ENCODE data around the gene KBTBD4. TPM values are rescaled to one million over a fixed set of nuclear protein-coding genes. Genes with fewer than 3 reads are reported as not detected.
"Not testable (repeated sequence)": the region's sequence is repeated elsewhere in the genome, so short reads cannot be mapped to it uniquely, and the experiment has no call there.

The KBTBD4 gene
- total RNA-seq, 5 donors from 2014 or later (not counting 1 experiment from before 2014, with no cell fraction given) = 19.1 to 23.6 (median 21.6) TPM

DNA sequence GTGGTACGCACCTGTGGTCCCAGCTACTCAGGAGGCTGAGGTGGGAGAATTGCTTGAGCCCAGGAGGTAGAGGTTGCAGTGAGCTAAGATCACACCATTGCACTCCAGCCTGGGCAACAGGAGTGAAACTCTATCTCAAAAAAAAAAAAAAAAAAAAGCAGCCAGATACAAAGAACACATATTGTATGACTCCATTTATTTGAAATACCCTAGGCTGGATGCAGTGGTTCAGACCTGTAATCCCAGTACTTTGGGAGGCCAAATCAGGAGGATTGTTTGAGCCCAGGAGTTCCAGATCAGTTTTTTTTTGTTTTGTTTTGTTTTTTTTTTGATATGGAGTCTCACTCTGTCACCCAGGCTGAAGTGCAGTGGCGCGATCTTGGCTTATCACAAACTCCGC is 16.4 kb downstream of the KBTBD4 start:
- DNase-seq; H3K36me3 Mint-ChIP-seq; H3K27ac ChIP-seq (ENCODE audit: low read length); H3K27ac Mint-ChIP-seq; H3K9me3 ChIP-seq; H3K4me3 ChIP-seq (ENCODE audit: control insufficient read depth in 1 of 2, extremely low read depth in 1 of 2, low read length in 1 of 2); H3K4me3 Mint-ChIP-seq; H3K27me3 ChIP-seq (replicated peaks in 1 of 2; ENCODE audit: control insufficient read depth in 2 of 2, extremely low read depth in 1 of 2, insufficient read depth in 2 of 2, low read length in 1 of 2); H3K36me3 ChIP-seq (ENCODE audit: control insufficient read depth in 2 of 2, extremely low read depth in 1 of 2, insufficient read depth in 1 of 2, low read length in 1 of 2); H3K27me3 Mint-ChIP-seq; H3K9me3 Mint-ChIP-seq; ATAC-seq (replicated peaks in 1 of 4): not testable (repeated sequence)
- H3K4me1 Mint-ChIP-seq = peaks cover 8 to 22% (median 19%) of the 10 kb centered on the region in 3 donors
- POLR2A ChIA-PET = interaction anchor here (0.6 to 0.7 kb wide), 3 partner anchors 12 to 330 kb away, joined by 3 to 5 read pairs (median 5); no protein-coding TSS in a partner anchor
- H3K4me1 ChIP-seq (ENCODE audit: control insufficient read depth in 1 of 2, extremely low read depth in 1 of 2, insufficient read depth in 2 of 2, low read length in 2 of 2) = peaks cover 4 to 24% of the 10 kb centered on the region in 2 experiments
- CTCF ChIA-PET = interaction anchor here in 1 of 2 donors (0.7 kb wide), 1 partner anchor 55 kb away, joined by 5 read pairs; no protein-coding TSS in a partner anchor
- no CpG with 5 or more reads among the region's 4 CpGs for WGBS (ENCODE audit: insufficient coverage)

DNA sequence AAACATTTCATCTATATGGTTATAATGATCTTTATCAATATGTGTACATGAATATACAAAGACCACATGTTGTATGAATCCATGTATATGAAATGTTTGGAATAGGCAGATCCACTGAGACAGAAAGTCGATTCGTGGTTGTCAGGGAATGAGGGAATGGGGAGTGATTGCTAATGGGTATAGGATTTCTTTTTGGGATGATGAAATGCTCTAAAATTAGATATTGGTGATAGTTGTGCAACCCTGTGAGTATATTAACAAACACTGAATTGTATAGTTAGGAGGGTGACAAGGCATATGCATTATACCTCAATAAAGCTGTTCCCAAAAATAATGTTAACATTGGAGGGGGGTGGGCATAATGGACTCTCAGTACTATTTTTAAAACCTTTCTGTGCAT is 18.3 kb downstream of the KBTBD4 start:
- no peaks in the 10 kb centered on the region for H3K27me3 Mint-ChIP-seq
- Histone ChIP-seq H3K36me3 (ENCODE audit: control insufficient read depth in 2 of 2, extremely low read depth in 1 of 2, insufficient read depth in 1 of 2, low read length in 1 of 2) (no peaks in the 10 kb centered on the region), H3K27ac (ENCODE audit: low read length) (no peak overlapping the region), H3K4me3 (ENCODE audit: control insufficient read depth in 1 of 2, extremely low read depth in 1 of 2, low read length in 1 of 2) (no peak overlapping the region), H3K4me1 (ENCODE audit: control insufficient read depth in 1 of 2, extremely low read depth in 1 of 2, insufficient read depth in 2 of 2, low read length in 2 of 2) (peaks cover 2 to 12% of the 10 kb centered on the region in 2 experiments), H3K27me3 (replicated peaks in 1 of 2; ENCODE audit: control insufficient read depth in 2 of 2, extremely low read depth in 1 of 2, insufficient read depth in 2 of 2, low read length in 1 of 2) (no peaks in the 10 kb centered on the region), H3K9me3 (no peaks in the 10 kb centered on the region)
- H3K4me3 Mint-ChIP-seq = no peak overlapping the region
- DNase-seq (no peak), ATAC-seq (replicated peaks in 1 of 4) (no peak)
- CTCF ChIA-PET = interaction anchor here in 1 of 2 donors (0.5 to 0.6 kb wide), 2 partner anchors 15 to 305 kb away, joined by 3 read pairs; no protein-coding TSS in a partner anchor
- WGBS (ENCODE audit: insufficient coverage) = 100% methylated on average over 2 of the region's 2 CpGs
- H3K27ac Mint-ChIP-seq = no peak overlapping the region
- H3K9me3 Mint-ChIP-seq = no peaks in the 10 kb centered on the region
- no peaks in the 10 kb centered on the region for H3K36me3 Mint-ChIP-seq
- POLR2A ChIA-PET = interaction anchor here in 1 of 2 donors (0.5 kb wide), 1 partner anchor 305 kb away, joined by 6 read pairs; no protein-coding TSS in a partner anchor
- peaks cover 0 to 12% (median 6%) of the 10 kb centered on the region in 3 donors for H3K4me1 Mint-ChIP-seq

DNA sequence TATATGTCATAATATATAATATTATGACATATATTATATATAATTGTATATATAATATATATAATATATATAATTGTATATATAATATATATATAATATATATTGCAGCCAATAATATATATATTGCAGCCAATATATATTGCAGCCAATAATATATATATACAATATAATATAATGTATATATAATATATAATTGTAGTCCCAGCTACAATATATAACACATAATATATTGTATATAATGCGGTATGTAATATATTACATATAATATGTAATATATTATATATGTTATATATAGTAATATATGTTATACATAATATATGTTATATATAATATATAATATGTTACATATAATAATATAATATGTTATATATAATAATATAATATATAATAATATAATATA is 20.1 kb downstream of the KBTBD4 start:
- Histone ChIP-seq H3K36me3 (ENCODE audit: control insufficient read depth in 2 of 2, extremely low read depth in 1 of 2, insufficient read depth in 1 of 2, low read length in 1 of 2) (no peaks in the 10 kb centered on the region), H3K27me3 (replicated peaks in 1 of 2; ENCODE audit: control insufficient read depth in 2 of 2, extremely low read depth in 1 of 2, insufficient read depth in 2 of 2, low read length in 1 of 2) (no peaks in the 10 kb centered on the region), H3K27ac (ENCODE audit: low read length) (no peak overlapping the region), H3K4me1 (ENCODE audit: control insufficient read depth in 1 of 2, extremely low read depth in 1 of 2, insufficient read depth in 2 of 2, low read length in 2 of 2) (peaks cover 0 to 1% of the 10 kb centered on the region in 2 experiments), H3K4me3 (ENCODE audit: control insufficient read depth in 1 of 2, extremely low read depth in 1 of 2, low read length in 1 of 2) (no peak overlapping the region), H3K9me3 (no peaks in the 10 kb centered on the region)
- Mint-ChIP-seq H3K27me3 (no peaks in the 10 kb centered on the region), H3K4me1 (peaks cover 0 to 6% (median 3%) of the 10 kb centered on the region in 3 donors), H3K9me3 (no peaks in the 10 kb centered on the region), H3K27ac (no peak overlapping the region), H3K36me3 (no peaks in the 10 kb centered on the region), H3K4me3 (no peak overlapping the region)
- no CpG with 5 or more reads among the region's 1 CpG for WGBS (ENCODE audit: insufficient coverage)
- ChIA-PET POLR2A (no interaction called here), CTCF (no interaction called here)
- ATAC-seq (replicated peaks in 1 of 4) (no peak), DNase-seq (no peak)

DNA sequence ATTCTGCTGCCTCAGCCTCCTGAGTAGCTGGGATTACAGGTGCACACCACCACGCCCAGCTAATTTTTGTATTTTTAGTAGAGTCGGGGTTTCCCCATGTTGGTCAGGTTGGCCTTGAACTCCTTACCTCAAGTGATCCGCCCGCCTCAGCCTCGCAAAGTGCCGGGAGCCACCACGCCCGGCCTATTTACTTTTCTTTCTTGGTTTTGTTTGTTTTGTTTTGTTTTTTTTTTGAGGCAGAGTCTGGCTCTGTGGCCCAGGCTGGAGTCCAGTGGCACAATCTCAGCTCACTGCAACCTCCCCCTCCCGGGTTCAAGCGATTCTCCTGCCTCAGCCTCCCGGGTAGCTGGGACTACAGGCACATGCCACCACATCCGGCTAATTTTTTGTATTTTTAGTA is 21.8 kb downstream of the KBTBD4 start:
- ATAC-seq (replicated peaks in 1 of 4) = not testable (repeated sequence)

DNA sequence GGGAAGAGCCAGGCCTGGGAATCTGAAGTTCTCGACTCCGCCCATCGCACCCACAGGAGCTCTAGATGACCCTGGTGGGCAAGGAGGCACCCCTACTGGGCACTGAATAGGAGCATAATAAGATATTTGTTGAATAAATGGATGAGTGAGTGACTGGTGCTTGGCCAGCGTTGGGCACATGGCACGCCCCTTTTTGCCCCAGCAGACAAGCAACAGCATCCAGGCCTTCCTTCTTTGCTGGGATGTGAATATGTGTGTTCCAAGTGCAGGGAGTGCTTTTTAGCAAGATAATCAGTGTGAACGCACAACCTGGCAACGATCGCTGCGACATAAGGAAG is 25.4 kb downstream of the KBTBD4 start:
- Mint-ChIP-seq H3K27ac (peak overlapping the region; percentile 84 to 90), H3K4me1 (peaks cover 41 to 46% (median 41%) of the 10 kb centered on the region in 3 donors)
- POLR2A ChIA-PET = no interaction called here

More for the DNA sequence above, 21.8 kb downstream of the KBTBD4 start:
- WGBS (ENCODE audit: insufficient coverage) = 90% methylated on average over 3 of the region's 12 CpGs
- CTCF ChIA-PET; H3K9me3 ChIP-seq; DNase-seq; H3K9me3 Mint-ChIP-seq; H3K27ac ChIP-seq (ENCODE audit: low read length); H3K36me3 Mint-ChIP-seq; H3K27ac Mint-ChIP-seq; H3K4me3 ChIP-seq (ENCODE audit: control insufficient read depth in 1 of 2, extremely low read depth in 1 of 2, low read length in 1 of 2); H3K27me3 Mint-ChIP-seq; POLR2A ChIA-PET; H3K4me3 Mint-ChIP-seq; H3K36me3 ChIP-seq (ENCODE audit: control insufficient read depth in 2 of 2, extremely low read depth in 1 of 2, insufficient read depth in 1 of 2, low read length in 1 of 2); H3K27me3 ChIP-seq (replicated peaks in 1 of 2; ENCODE audit: control insufficient read depth in 2 of 2, extremely low read depth in 1 of 2, insufficient read depth in 2 of 2, low read length in 1 of 2): not testable (repeated sequence)
- H3K4me1 Mint-ChIP-seq = peaks cover 9 to 12% (median 12%) of the 10 kb centered on the region in 3 donors
- peaks cover 4 to 10% of the 10 kb centered on the region in 2 experiments for H3K4me1 ChIP-seq (ENCODE audit: control insufficient read depth in 1 of 2, extremely low read depth in 1 of 2, insufficient read depth in 2 of 2, low read length in 2 of 2)

DNA sequence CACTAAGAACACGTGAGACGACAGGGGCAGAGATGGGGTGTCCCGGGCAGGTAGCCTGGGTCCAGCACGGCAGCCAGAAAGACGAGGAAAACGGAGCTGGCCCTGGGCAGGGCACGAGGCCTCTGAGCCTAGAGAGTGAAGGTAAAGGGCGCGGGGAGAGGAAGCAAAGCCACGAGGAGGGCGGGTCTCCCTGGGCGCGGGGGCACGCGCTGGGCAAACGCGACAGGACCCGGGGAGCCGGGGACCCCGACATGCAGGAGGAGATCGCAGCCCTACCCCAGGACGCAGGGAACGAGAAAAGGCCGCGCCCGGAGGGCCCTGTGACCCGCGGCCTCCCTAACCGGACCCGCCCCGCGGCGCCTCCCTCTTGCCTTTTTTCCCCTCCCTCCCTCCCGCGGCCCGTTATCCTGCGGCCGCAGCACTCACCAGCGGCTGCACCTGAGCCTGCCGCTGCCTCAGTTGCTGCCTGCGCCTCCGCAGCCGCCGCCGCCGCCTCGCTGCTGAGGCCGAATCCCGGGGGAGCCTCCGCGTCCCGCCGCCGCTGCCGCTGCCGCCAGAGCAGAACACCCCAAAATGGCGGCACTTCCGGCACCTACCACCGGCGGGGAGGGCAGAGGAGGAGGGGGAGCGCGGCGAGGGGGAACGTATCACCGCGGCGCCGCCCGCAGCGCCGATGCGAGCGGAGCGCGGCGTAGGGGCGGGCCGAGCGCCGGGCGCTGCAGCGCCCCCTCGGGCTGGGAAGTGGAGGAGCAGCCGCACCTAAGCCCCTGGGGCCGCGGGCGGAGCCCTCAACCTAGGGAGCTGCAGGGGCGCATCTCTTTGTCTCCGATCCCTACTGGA is 26.0 kb downstream of the KBTBD4 start, which contains the start of gene CELF1:
CELF1 (minus strand) TSS at position 567 of the 840 bp plus-strand sequence. CDS start 53,609 bp downstream, outside the sequence.
- Histone ChIP-seq H3K27me3 (replicated peaks in 1 of 2; ENCODE audit: control insufficient read depth in 2 of 2, extremely low read depth in 1 of 2, insufficient read depth in 2 of 2, low read length in 1 of 2) (no peaks in the 10 kb centered on the region), H3K27ac (ENCODE audit: low read length) (peak within 1 kb of the TSS; percentile 77), H3K4me1 (ENCODE audit: control insufficient read depth in 1 of 2, extremely low read depth in 1 of 2, insufficient read depth in 2 of 2, low read length in 2 of 2) (peaks cover 17 to 27% of the 10 kb centered on the region in 2 experiments), H3K36me3 (ENCODE audit: control insufficient read depth in 2 of 2, extremely low read depth in 1 of 2, insufficient read depth in 1 of 2, low read length in 1 of 2) (peaks cover 0 to 4% of the 10 kb centered on the region in 2 donors), H3K9me3 (no peaks in the 10 kb centered on the region), H3K4me3 (ENCODE audit: control insufficient read depth in 1 of 2, extremely low read depth in 1 of 2, low read length in 1 of 2) (peak within 1 kb of the TSS; percentile 86 to 94)
- DNase-seq = peak; percentile 82 to 96 (median 91)
- peak within 1 kb of the TSS; percentile 92 to 94 for H3K27ac Mint-ChIP-seq
- peak within 1 kb of the TSS; percentile 95 to 98 (median 96) for H3K4me3 Mint-ChIP-seq
- H3K27me3 Mint-ChIP-seq = no peaks in the 10 kb centered on the region
- no peaks in the 10 kb centered on the region for H3K9me3 Mint-ChIP-seq
- H3K4me1 Mint-ChIP-seq = peaks cover 47 to 52% (median 47%) of the 10 kb centered on the region in 3 donors
- peak; percentile 95 to 98 (median 96) for ATAC-seq (replicated peaks in 1 of 4)
- CTCF ChIA-PET = interaction anchor here (0.5 to 1.8 kb wide), 10 partner anchors 12 to 64 kb away, joined by 3 to 6 read pairs (median 4); partner anchors contain the start of genes KBTBD4 (in 1 of the 2), NDUFS3 (in 1 of the 2) and PTPMT1 (in 1 of the 2)
- peaks cover 13% of the 10 kb centered on the region for H3K36me3 Mint-ChIP-seq
- under 1% methylated on average over 76 of the region's 89 CpGs for WGBS (ENCODE audit: insufficient coverage)
- POLR2A ChIA-PET = interaction anchor here in 1 of 2 donors (0.7 kb wide), 1 partner anchor 25 kb away, joined by 6 read pairs; no protein-coding TSS in a partner anchor

More for the DNA sequence above, 25.4 kb downstream of the KBTBD4 start:
- peaks cover 9% of the 10 kb centered on the region for H3K36me3 Mint-ChIP-seq
- H3K27me3 Mint-ChIP-seq = no peaks in the 10 kb centered on the region
- peak overlapping the region; percentile 7 to 41 for H3K4me3 ChIP-seq (ENCODE audit: control insufficient read depth in 1 of 2, extremely low read depth in 1 of 2, low read length in 1 of 2)
- H3K27ac ChIP-seq (ENCODE audit: low read length) = peak overlapping the region; percentile 45
- H3K4me3 Mint-ChIP-seq = peak overlapping the region; percentile 74 to 98 (median 75)
- DNase-seq (no peak), ATAC-seq (replicated peaks in 1 of 4) (peak; percentile 3 to 30 (median 6))
- WGBS (ENCODE audit: insufficient coverage) = 0% methylated on average over 5 of the region's 9 CpGs
- no peaks in the 10 kb centered on the region for H3K27me3 ChIP-seq (replicated peaks in 1 of 2; ENCODE audit: control insufficient read depth in 2 of 2, extremely low read depth in 1 of 2, insufficient read depth in 2 of 2, low read length in 1 of 2)
- H3K9me3 ChIP-seq = no peaks in the 10 kb centered on the region
- peaks cover 0 to 4% of the 10 kb centered on the region in 2 donors for H3K36me3 ChIP-seq (ENCODE audit: control insufficient read depth in 2 of 2, extremely low read depth in 1 of 2, insufficient read depth in 1 of 2, low read length in 1 of 2)
- H3K9me3 Mint-ChIP-seq = no peaks in the 10 kb centered on the region
- H3K4me1 ChIP-seq (ENCODE audit: control insufficient read depth in 1 of 2, extremely low read depth in 1 of 2, insufficient read depth in 2 of 2, low read length in 2 of 2) = peaks cover 17 to 27% of the 10 kb centered on the region in 2 experiments
- CTCF ChIA-PET = interaction anchor here (0.6 to 1.3 kb wide), 8 partner anchors 11 to 65 kb away, joined by 3 to 5 read pairs (median 4); partner anchors contain the start of gene PTPMT1 (in 1 of the 2)
